Breast epithelium (tissue), 4 donors: ENCODE measurements around the gene STRN3. TPM values are rescaled to one million over a fixed set of nuclear protein-coding genes. Genes with fewer than 3 reads are reported as not detected.

ENCODE experiments used
- DNase-seq, 2 donors: peaks; one replicate each; pipeline ENCODE4 v3.0.0-alpha.2; 2019; ENCODE audit warnings: low spot score in 2 of 2
- H3K27ac ChIP-seq, 2 donors: fragments of 200-600 bp; sonication (generic) in 1 of 2; one replicate each; pipeline ENCODE4 v1.5.1; 2016 to 2019; ENCODE audit warnings: mild to moderate bottlenecking in 1 of 2
- H3K27me3 ChIP-seq, 2 donors: fragments of 200-600 bp; sonication (generic) in 1 of 2; one replicate each; pipeline versions ENCODE4 v1.5.1 to v1.6.0; 2017 to 2019; ENCODE audit warnings: control low read depth in 1 of 2, mild to moderate bottlenecking in 1 of 2
- H3K36me3 ChIP-seq: fragments of 200-600 bp; one replicate; pipeline ENCODE4 v1.5.1; 2019
- H3K4me1 ChIP-seq, 2 donors: fragments of 200-600 bp; sonication (generic); one replicate each; pipeline ENCODE4 v1.5.1; 2016 to 2019; ENCODE audit warnings: control low read depth in 1 of 2
- H3K4me3 ChIP-seq, 3 donors: fragments of 200-600 bp; sonication (generic); 1 replicate in 2 of 3; 2 replicates in 1 of 3; pipeline ENCODE4 v1.5.1; 2016 to 2019; ENCODE audit warnings: mild to moderate bottlenecking in 3 of 3, moderate library complexity in 2 of 3
- H3K9me3 ChIP-seq, 2 donors: fragments of 200-600 bp; sonication (generic) in 1 of 2; one replicate each; pipeline ENCODE4 v1.5.1; 2016 to 2019; ENCODE audit warnings: control low read depth in 1 of 2
- POLR2A ChIP-seq: fragments of 450-650 bp; IDR thresholded peaks from one replicate; pipeline ENCODE4 v1.6.1; 2016; ENCODE audit warnings: antibody characterized with exemption, mild to moderate bottlenecking, moderate library complexity
- POLR2AphosphoS5 ChIP-seq, 3 donors: sonication (generic); formaldehyde crosslinking; IDR thresholded peaks; one replicate each; pipeline ENCODE4 v1.6.1; 2017; ENCODE audit warnings: antibody characterized with exemption in 3 of 3
- intact Hi-C: fragments of 100-400 bp; cut with DNase I; formaldehyde crosslinking; loops from one replicate; pipeline ENCODE4 v1.15.1; 2023; ENCODE audit warnings: low total_unique reads
- total RNA-seq, 3 donors: library from RNA; depleted of rRNA; stranded (reverse); fragments of >200 nt; gene quantifications; one replicate each; pipeline ENCODE4 v1.1.0, GENCODE V29; 2016
- TF ChIP-seq, protein P1 (sequence below), 3 donors: fragments of 450-650 bp; IDR thresholded peaks; one replicate each; pipeline ENCODE4 v1.5.1; 2016 to 2017; ENCODE audit warnings: antibody characterized with exemption in 3 of 3, mild to moderate bottlenecking in 3 of 3, moderate library complexity in 3 of 3

The STRN3 gene
- total RNA-seq, 3 donors from 2014 or later: 43.5 to 60.7 (median 43.6) TPM

DNA sequence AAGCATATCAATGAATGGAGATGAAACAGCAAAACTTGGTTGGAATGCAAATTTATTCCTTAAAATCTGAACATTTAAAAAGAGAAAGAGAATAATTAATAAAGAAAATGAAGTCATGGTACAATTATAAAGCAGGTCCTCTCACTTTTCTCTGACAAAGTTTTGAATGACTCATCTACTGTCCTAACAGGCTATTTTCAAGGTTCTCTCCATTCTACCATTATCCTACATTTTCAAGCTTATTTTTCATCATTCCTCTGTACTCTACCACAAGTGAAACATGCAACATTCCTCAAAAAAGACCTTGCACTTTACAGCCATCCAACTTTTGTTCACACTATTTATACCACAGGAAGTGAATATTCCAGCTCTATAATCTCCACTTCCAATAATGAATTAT lies 37.7 kb downstream of the STRN3 start:
- intact Hi-C loops: no loop called here
- Histone ChIP-seq H3K4me1 (no peaks in the 10 kb centered on the region), H3K9me3 (no peaks in the 10 kb centered on the region), H3K36me3 (no peaks in the 10 kb centered on the region), H3K4me3 (no peak overlapping the region), H3K27me3 (no peaks in the 10 kb centered on the region), H3K27ac (no peak overlapping the region)
- no peak for TF ChIP-seq POLR2AphosphoS5 (IDR thresholded peaks at IDR 0.05)
- TF ChIP-seq, protein P1, sequence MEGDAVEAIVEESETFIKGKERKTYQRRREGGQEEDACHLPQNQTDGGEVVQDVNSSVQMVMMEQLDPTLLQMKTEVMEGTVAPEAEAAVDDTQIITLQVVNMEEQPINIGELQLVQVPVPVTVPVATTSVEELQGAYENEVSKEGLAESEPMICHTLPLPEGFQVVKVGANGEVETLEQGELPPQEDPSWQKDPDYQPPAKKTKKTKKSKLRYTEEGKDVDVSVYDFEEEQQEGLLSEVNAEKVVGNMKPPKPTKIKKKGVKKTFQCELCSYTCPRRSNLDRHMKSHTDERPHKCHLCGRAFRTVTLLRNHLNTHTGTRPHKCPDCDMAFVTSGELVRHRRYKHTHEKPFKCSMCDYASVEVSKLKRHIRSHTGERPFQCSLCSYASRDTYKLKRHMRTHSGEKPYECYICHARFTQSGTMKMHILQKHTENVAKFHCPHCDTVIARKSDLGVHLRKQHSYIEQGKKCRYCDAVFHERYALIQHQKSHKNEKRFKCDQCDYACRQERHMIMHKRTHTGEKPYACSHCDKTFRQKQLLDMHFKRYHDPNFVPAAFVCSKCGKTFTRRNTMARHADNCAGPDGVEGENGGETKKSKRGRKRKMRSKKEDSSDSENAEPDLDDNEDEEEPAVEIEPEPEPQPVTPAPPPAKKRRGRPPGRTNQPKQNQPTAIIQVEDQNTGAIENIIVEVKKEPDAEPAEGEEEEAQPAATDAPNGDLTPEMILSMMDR (IDR thresholded peaks at IDR 0.05): no peak
- no peak for TF ChIP-seq POLR2A
- DNase-seq: no peak

DNA sequence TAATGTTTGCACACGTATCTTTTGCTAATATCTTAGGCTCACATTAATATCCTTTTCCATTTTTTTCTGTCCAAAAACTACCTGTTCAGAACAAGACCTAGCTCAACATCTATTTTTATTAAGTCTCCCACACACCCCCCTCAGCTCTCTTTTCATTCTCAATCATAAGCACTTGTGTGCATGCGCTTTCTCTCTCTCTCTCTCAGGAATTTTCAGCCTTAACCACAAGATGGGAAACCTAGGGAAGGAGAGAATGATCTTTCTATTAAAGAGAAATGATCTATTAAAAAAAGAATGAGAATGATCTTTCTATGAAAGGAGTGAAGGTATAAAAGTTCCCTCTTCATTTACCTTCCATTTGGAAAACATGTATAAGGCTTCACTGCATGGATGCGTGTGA lies 40.4 kb downstream of the STRN3 start:
- DNase-seq: no peak
- no peaks in the 10 kb centered on the region for H3K4me1 ChIP-seq
- TF ChIP-seq POLR2AphosphoS5 (IDR thresholded peaks at IDR 0.05) (no peak), POLR2A (no peak)
- TF ChIP-seq, protein P1 (IDR thresholded peaks at IDR 0.05): no peak
- no peaks in the 10 kb centered on the region for H3K9me3 ChIP-seq
- H3K36me3 ChIP-seq: no peaks in the 10 kb centered on the region
- no peak overlapping the region for H3K4me3 ChIP-seq
- H3K27ac ChIP-seq: no peak overlapping the region
- H3K27me3 ChIP-seq: no peaks in the 10 kb centered on the region
- intact Hi-C loops: no loop called here

DNA sequence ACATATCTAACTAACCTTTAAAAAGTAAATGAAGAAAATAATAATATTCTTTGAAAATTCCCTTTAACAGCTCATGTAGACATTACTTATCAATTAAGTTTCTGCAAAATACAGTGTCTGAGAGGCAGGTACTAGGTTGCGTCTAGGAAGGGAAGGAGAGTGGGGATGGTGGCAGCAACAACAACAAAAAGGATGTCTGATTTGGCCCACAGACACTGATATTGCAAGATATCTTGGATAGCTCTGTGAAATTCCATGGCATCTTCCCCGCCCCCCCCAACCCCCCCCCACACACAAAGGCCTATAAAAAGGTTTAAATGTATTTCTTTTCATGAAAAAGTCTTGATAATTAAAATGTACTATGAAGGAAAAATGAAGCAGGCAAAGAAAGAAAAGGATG lies 42.3 kb downstream of the STRN3 start:
- no peaks in the 10 kb centered on the region for H3K9me3 ChIP-seq
- intact Hi-C loops: no loop called here

DNA sequence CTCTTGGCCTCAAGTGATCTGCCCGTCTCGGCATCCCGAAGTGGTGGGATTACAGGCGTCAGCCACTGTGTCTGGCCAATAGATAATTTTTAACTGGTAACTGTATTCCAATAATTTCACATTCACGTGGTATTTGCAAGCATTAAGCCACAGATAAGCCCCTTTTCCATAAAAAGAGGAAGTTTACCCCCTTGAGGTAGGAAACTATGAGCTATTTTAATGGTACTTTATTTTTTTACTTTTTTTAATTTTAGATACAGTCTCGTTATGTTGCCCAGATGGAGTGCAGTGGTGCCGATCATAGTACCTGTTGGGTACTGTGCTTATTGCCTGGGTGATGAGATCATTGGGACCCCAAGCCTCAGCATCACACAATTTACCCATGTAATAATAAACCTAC lies 43.6 kb downstream of the STRN3 start:
- Histone ChIP-seq H3K27me3 (no peaks in the 10 kb centered on the region), H3K9me3 (no peaks in the 10 kb centered on the region), H3K4me3 (no peak overlapping the region), H3K4me1 (no peaks in the 10 kb centered on the region), H3K36me3 (no peaks in the 10 kb centered on the region), H3K27ac (no peak overlapping the region)
- no peak for DNase-seq
- TF ChIP-seq, protein P1 (IDR thresholded peaks at IDR 0.05): no peak
- TF ChIP-seq POLR2A: no peak
- TF ChIP-seq POLR2AphosphoS5 (IDR thresholded peaks at IDR 0.05): no peak
- intact Hi-C loops: no loop called here

More for the DNA sequence above, 42.3 kb downstream of the STRN3 start:
- no peak for DNase-seq
- H3K27ac ChIP-seq: no peak overlapping the region
- no peaks in the 10 kb centered on the region for H3K36me3 ChIP-seq
- H3K4me3 ChIP-seq: no peak overlapping the region
- TF ChIP-seq, protein P1 (IDR thresholded peaks at IDR 0.05): no peak
- no peak for TF ChIP-seq POLR2A
- TF ChIP-seq POLR2AphosphoS5 (IDR thresholded peaks at IDR 0.05): no peak
- H3K4me1 ChIP-seq: no peaks in the 10 kb centered on the region
- no peaks in the 10 kb centered on the region for H3K27me3 ChIP-seq

DNA sequence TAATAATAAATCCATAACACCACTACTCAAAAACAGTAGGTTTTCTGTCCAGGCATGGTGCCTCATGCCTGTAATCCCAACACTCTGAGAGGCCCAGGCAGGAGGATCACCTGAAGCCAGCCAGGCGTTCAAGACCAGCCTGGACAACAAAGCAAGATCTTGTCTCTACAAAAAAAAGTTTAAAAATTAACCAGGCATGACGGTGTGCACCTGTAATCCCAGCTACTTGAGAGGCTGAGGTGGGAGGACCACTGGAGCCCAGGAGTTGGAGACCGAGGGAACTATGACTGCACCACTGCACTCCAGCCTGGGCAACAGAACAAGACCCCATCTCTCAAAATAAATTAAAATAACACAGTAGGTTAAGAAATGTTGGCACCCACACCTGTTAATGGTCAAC lies 45.2 kb downstream of the STRN3 start:
- Histone ChIP-seq H3K27me3 (no peaks in the 10 kb centered on the region), H3K27ac (no peak overlapping the region), H3K4me3 (no peak overlapping the region), H3K9me3 (no peaks in the 10 kb centered on the region), H3K36me3 (no peaks in the 10 kb centered on the region), H3K4me1 (no peaks in the 10 kb centered on the region)
- DNase-seq: no peak
- TF ChIP-seq, protein P1 (IDR thresholded peaks at IDR 0.05): no peak
- intact Hi-C loops: no loop called here
